K562 (cell line): ENCODE data around the gene KCNK4. TPM values are rescaled to one million over a fixed set of nuclear protein-coding genes. Genes with fewer than 3 reads are reported as not detected.

ENCODE experiments used
- ARID1B ChIP-seq: fragments of 450-650 bp; IDR thresholded peaks from 2 replicates; pipeline ENCODE4 v1.6.1; 2016; ENCODE audit warnings: antibody characterized with exemption, mild to moderate bottlenecking, inconsistent platforms
- BACH1 ChIP-seq: fragments of 200-800 bp; sonication (Bioruptor generic); IDR thresholded peaks from 2 replicates; pipeline ENCODE4 v1.6.1; 2016; ENCODE audit warnings: missing genetic modification characterization, missing compliant biosample characterization
- BCL6 ChIP-seq: fragments of 250-450 bp; sonication (Bioruptor Pico); IDR thresholded peaks from 2 replicates; pipeline ENCODE4 v1.4.0; 2020
- CBX8 ChIP-seq: fragments of 200-600 bp; sonication (generic); IDR thresholded peaks from 2 replicates; pipeline ENCODE4 v1.6.1; 2012; ENCODE audit warnings: borderline replicate concordance, mixed run types, low read depth, mild to moderate bottlenecking, moderate library complexity, mixed read lengths, low read length, control low read depth, inconsistent platforms; ENCODE audit not compliant: poor library complexity, severe bottlenecking; ENCODE audit errors: extremely low read depth
- PHF20 ChIP-seq: fragments of 450-650 bp; IDR thresholded peaks from 2 replicates; pipeline ENCODE4 v1.6.1; 2018; ENCODE audit not compliant: partially characterized antibody
- polyA plus RNA-seq, 8 experiments: library from polyadenylated mRNA; depleted of rRNA in 4 of 8; stranded (reverse) in 5 of 8; unstranded in 3 of 8; fragments of >200 nt; fragmentation: Nextera tagmentation in 2 of 8; fragmentation: Illumina TruSeq in 1 of 8; extraction: Ambion mirVana in 2 of 8; extraction: Trizol in 1 of 8; gene quantifications; 2 replicates each; pipeline versions ENCODE4 v1.2.1 to v1.2.3, GENCODE V29; 2011 to 2014; ENCODE audit warnings: inconsistent platforms in 1 of 8, missing spikeins in 1 of 8
- total RNA-seq, 7 experiments: library from RNA; depleted of rRNA in 6 of 7; stranded (reverse); fragments of >200 nt in 6 of 7; fragmentation: Illumina TruSeq in 2 of 7; extraction: Trizol in 2 of 7; gene quantifications; 2 replicates each; pipeline versions ENCODE4 v1.2.1 to v1.2.3, GENCODE V29; 2011 to 2021; ENCODE audit warnings: low replicate concordance in 1 of 7
- TF ChIP-seq, protein P1 (sequence below): fragments of 250-450 bp; sonication (Bioruptor Pico); IDR thresholded peaks from 2 replicates; pipeline ENCODE4 v1.8.0; 2022; ENCODE audit warnings: inconsistent platforms, mild to moderate bottlenecking, moderate library complexity, borderline replicate concordance
- TF ChIP-seq, protein P2 (sequence below), 2 experiments: fragments of 450-650 bp in 1 of 2; sonication (generic) in 1 of 2; formaldehyde crosslinking in 1 of 2; IDR thresholded peaks; 2 replicates each; pipeline versions ENCODE4 v1.7.1 to v1.9.0; 2016 to 2022; ENCODE audit warnings: inconsistent platforms in 1 of 2, mild to moderate bottlenecking in 1 of 2, missing genetic modification reagents in 1 of 2
- TF ChIP-seq, protein P3 (sequence below): sonication (generic); formaldehyde crosslinking; IDR thresholded peaks from 2 replicates; pipeline ENCODE4 v1.4.0; 2020; ENCODE audit warnings: mild to moderate bottlenecking, missing genetic modification reagents
- TF ChIP-seq, protein P4 (sequence below), 2 experiments: IDR thresholded peaks; 2 replicates each; pipeline ENCODE4 v1.6.1; 2012; ENCODE audit warnings: improper control_type of control experiment in 2 of 2, low read depth in 2 of 2, low read length in 2 of 2, borderline replicate concordance in 1 of 2

Gene KCNK4
- total and polyA plus RNA-seq, 9 of the 15 experiments (the other 6 are each of a cell fraction or from before 2014, with no cell fraction given) = not detected

DNA sequence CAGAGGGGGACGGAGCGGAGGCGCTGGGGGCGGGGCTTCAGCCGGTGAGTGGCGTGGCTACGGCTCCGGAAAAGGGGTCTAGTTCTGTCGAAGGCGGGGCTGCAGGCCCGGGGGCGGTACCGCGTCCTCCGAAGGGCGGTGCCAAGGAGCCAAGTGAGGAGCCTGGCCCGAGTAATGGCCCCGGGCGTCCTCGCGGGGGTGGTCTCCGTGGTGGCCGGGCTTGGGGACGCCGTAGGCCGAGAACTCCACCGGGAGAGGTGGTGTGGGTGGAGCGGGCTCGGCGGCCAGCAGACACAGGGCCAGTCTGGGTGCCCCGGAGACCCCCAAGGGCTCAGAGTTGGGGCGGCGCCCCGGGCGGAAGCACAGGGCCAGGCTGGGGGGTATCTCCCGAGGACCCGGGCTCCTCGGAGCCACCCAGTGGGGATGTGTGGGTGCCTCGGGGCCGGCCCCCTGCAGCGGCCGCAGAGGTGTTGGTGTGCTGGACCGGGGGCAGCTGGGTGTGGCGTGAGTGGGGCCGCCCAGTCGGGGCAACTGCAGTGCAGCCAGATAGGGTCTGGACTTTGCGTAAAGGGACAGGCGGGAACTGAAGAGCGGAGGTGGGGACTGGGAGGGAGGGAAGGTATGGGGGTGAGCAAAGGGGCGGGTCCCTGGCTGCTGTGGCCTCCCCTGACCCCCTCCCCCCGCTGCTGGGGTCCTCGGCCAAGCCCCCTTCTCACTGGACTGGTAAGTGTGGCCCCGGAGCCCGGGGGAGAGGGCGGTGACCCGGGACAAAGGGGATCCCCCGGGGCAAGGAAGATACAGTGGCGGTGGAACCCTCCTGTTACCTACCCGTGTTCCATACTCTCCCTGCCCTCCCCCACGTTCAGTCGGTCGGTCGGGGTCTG, 49.4 kb upstream of the KCNK4 start (continued):
- TF ChIP-seq, protein P1, sequence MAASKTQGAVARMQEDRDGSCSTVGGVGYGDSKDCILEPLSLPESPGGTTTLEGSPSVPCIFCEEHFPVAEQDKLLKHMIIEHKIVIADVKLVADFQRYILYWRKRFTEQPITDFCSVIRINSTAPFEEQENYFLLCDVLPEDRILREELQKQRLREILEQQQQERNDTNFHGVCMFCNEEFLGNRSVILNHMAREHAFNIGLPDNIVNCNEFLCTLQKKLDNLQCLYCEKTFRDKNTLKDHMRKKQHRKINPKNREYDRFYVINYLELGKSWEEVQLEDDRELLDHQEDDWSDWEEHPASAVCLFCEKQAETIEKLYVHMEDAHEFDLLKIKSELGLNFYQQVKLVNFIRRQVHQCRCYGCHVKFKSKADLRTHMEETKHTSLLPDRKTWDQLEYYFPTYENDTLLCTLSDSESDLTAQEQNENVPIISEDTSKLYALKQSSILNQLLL = no peak
- TF ChIP-seq, protein P2, sequence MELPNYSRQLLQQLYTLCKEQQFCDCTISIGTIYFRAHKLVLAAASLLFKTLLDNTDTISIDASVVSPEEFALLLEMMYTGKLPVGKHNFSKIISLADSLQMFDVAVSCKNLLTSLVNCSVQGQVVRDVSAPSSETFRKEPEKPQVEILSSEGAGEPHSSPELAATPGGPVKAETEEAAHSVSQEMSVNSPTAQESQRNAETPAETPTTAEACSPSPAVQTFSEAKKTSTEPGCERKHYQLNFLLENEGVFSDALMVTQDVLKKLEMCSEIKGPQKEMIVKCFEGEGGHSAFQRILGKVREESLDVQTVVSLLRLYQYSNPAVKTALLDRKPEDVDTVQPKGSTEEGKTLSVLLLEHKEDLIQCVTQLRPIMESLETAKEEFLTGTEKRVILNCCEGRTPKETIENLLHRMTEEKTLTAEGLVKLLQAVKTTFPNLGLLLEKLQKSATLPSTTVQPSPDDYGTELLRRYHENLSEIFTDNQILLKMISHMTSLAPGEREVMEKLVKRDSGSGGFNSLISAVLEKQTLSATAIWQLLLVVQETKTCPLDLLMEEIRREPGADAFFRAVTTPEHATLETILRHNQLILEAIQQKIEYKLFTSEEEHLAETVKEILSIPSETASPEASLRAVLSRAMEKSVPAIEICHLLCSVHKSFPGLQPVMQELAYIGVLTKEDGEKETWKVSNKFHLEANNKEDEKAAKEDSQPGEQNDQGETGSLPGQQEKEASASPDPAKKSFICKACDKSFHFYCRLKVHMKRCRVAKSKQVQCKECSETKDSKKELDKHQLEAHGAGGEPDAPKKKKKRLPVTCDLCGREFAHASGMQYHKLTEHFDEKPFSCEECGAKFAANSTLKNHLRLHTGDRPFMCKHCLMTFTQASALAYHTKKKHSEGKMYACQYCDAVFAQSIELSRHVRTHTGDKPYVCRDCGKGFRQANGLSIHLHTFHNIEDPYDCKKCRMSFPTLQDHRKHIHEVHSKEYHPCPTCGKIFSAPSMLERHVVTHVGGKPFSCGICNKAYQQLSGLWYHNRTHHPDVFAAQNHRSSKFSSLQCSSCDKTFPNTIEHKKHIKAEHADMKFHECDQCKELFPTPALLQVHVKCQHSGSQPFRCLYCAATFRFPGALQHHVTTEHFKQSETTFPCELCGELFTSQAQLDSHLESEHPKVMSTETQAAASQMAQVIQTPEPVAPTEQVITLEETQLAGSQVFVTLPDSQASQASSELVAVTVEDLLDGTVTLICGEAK (IDR thresholded peaks at IDR 0.05) = peak; percentile 76
- TF ChIP-seq, protein P2 (CRISPR knock-in tag; IDR thresholded peaks at IDR 0.05) = no peak
- TF ChIP-seq, protein P3, sequence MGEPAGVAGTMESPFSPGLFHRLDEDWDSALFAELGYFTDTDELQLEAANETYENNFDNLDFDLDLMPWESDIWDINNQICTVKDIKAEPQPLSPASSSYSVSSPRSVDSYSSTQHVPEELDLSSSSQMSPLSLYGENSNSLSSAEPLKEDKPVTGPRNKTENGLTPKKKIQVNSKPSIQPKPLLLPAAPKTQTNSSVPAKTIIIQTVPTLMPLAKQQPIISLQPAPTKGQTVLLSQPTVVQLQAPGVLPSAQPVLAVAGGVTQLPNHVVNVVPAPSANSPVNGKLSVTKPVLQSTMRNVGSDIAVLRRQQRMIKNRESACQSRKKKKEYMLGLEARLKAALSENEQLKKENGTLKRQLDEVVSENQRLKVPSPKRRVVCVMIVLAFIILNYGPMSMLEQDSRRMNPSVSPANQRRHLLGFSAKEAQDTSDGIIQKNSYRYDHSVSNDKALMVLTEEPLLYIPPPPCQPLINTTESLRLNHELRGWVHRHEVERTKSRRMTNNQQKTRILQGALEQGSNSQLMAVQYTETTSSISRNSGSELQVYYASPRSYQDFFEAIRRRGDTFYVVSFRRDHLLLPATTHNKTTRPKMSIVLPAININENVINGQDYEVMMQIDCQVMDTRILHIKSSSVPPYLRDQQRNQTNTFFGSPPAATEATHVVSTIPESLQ (CRISPR knock-in tag) = no peak
- TF ChIP-seq ARID1B = peak; percentile 43; the same call in 1 of the 2 replicates
- peak; percentile 36 for TF ChIP-seq PHF20
- no peak for TF ChIP-seq BCL6 (CRISPR knock-in tag)
- TF ChIP-seq BACH1 (tag) = no peak
- no peak for TF ChIP-seq CBX8
- TF ChIP-seq, protein P4, sequence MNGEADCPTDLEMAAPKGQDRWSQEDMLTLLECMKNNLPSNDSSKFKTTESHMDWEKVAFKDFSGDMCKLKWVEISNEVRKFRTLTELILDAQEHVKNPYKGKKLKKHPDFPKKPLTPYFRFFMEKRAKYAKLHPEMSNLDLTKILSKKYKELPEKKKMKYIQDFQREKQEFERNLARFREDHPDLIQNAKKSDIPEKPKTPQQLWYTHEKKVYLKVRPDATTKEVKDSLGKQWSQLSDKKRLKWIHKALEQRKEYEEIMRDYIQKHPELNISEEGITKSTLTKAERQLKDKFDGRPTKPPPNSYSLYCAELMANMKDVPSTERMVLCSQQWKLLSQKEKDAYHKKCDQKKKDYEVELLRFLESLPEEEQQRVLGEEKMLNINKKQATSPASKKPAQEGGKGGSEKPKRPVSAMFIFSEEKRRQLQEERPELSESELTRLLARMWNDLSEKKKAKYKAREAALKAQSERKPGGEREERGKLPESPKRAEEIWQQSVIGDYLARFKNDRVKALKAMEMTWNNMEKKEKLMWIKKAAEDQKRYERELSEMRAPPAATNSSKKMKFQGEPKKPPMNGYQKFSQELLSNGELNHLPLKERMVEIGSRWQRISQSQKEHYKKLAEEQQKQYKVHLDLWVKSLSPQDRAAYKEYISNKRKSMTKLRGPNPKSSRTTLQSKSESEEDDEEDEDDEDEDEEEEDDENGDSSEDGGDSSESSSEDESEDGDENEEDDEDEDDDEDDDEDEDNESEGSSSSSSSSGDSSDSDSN (IDR thresholded peaks at IDR 0.05; ENCODE audit: borderline replicate concordance in 1 of 2, low read depth in 2 of 2, low read length in 2 of 2) = no peak
